Measurements from ENCODE around the gene GBP3.

DNA sequence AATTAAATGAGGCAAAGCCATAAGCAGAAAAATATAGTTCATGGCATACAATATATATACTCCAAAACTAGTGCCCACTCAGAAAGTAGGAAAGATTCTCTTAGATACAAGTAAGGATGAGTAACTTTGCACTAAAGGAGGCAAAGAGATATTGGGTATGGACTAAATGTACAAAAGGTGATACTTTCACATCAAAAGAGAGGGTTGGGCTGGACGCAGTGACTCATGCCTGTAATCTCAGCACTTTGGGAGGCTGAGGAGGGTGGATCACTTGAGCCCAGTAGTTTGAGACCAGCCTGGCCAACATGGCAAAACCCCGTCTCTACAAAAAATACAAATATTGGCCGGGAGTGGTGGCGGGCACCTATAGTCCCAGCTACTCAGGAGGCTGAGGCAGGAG is 37.0 kb downstream of the GBP3 start:
- TF ChIP-seq, protein P1, sequence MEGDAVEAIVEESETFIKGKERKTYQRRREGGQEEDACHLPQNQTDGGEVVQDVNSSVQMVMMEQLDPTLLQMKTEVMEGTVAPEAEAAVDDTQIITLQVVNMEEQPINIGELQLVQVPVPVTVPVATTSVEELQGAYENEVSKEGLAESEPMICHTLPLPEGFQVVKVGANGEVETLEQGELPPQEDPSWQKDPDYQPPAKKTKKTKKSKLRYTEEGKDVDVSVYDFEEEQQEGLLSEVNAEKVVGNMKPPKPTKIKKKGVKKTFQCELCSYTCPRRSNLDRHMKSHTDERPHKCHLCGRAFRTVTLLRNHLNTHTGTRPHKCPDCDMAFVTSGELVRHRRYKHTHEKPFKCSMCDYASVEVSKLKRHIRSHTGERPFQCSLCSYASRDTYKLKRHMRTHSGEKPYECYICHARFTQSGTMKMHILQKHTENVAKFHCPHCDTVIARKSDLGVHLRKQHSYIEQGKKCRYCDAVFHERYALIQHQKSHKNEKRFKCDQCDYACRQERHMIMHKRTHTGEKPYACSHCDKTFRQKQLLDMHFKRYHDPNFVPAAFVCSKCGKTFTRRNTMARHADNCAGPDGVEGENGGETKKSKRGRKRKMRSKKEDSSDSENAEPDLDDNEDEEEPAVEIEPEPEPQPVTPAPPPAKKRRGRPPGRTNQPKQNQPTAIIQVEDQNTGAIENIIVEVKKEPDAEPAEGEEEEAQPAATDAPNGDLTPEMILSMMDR (IDR thresholded peaks at IDR 0.05; ENCODE audit: low read depth, low read length, poor library complexity, severe bottlenecking) = no peak
- no peak for TF ChIP-seq EZH2phosphoT487 (IDR thresholded peaks at IDR 0.05; ENCODE audit: borderline replicate concordance, low read length)
